Measurements from ENCODE around the gene DUSP14. TPM values are rescaled to one million over a fixed set of nuclear protein-coding genes. Genes with fewer than 3 reads are reported as not detected.

DUSP14 gene
- total and polyA plus RNA-seq, 2 of the 8 experiments (the other 6 are each of a cell fraction or from before 2014, with no cell fraction given) = 22.1 to 37.9 TPM

GRCh38 chr17:37521821-37522220, 32.1 kb downstream of the DUSP14 start (continued):
- TF ChIP-seq ZNF274 (IDR thresholded peaks at IDR 0.05; ENCODE audit: borderline replicate concordance, extremely low read depth, low read length) (no peak), EP300 (IDR thresholded peaks at IDR 0.05; ENCODE audit: borderline replicate concordance in 1 of 2, low read depth in 2 of 2, low read length in 2 of 2) (no peak), CHD7 (IDR thresholded peaks at IDR 0.05; ENCODE audit: insufficient replicate concordance, low read length) (no peak), CHD1 (IDR thresholded peaks at IDR 0.05; ENCODE audit: low read depth, low read length) (no peak)
